Endothelial cell of hepatic sinusoid (primary cell): ENCODE data around the gene DOCK2.

ENCODE experiments used
- in situ Hi-C: cut with HindIII; loops from 2 replicates; pipeline ENCODE4 v1.10.0; 2017; ENCODE audit warnings: low sequenced_read_pairs

Gene DOCK2

DNA sequence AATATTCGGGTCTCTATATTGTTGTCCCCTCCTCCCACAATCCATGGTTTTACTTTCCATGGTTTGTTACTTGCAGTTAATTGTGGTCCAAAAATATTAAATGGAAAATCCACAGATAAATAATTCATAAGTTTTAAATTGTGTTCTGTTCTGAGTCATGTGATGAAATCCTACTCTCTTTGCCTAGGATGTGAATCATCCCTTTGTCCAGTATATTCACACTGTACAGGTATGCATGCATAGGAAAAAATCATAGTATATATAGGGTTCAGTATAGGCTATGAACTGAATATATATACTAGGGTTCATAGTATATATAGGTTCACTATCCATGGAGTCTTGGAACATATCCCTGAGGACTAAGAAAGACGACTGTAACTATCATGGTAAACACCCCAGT, 323.6 kb downstream of the DOCK2 start:
- in situ Hi-C loops: no loop called here

DNA sequence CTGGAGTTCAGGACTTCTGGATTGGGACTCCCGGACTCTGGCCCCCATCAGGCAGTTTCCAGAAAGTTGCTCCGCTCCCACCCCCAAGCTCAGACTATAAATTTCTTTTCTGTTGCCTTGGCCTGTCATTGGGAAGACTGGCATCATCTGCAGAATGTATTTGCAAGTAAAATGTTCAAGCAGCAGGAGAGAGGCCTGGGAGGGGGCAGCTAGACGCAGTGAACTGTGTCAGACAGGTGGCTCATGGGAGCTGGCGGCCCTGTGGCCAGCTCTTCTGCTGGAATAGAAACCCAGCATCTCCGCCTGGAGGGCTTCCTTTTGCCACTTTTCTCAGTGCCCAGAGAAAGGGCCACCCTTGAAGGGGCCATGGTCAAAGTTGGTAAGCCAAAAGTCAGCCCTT, 327.2 kb downstream of the DOCK2 start:
- in situ Hi-C loops: no loop called here

- in situ Hi-C loops: no loop called here
Observed at GRCh38 chr5:169970339-169970738, 333.3 kb downstream of the DOCK2 start.

GRCh38 chr5:169970911-169971765, 334.1 kb downstream of the DOCK2 start:
- in situ Hi-C loops: no loop called here

GRCh38 chr5:169971780-169972179, 334.7 kb downstream of the DOCK2 start:
- in situ Hi-C loops: no loop called here

DNA sequence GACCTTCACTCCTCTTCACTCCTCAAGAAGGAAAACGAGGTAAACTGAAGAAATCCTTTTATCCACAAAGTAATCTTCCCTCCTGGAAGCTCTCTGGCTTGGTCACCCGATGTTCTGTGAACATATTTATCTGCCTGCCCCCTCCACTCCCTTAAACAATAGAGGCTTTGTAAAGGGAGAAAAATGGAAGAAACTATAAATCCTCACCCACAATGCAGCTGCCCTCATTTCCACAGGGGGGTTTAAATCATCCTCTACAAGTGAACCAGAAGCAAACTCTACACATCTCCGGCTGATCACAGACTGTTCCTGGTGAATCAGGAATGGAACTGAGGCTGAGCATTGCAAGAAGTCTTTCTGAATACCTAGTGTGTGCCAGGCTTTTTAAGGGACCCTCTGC, 336.0 kb downstream of the DOCK2 start:
- in situ Hi-C loops: no loop called here

DNA sequence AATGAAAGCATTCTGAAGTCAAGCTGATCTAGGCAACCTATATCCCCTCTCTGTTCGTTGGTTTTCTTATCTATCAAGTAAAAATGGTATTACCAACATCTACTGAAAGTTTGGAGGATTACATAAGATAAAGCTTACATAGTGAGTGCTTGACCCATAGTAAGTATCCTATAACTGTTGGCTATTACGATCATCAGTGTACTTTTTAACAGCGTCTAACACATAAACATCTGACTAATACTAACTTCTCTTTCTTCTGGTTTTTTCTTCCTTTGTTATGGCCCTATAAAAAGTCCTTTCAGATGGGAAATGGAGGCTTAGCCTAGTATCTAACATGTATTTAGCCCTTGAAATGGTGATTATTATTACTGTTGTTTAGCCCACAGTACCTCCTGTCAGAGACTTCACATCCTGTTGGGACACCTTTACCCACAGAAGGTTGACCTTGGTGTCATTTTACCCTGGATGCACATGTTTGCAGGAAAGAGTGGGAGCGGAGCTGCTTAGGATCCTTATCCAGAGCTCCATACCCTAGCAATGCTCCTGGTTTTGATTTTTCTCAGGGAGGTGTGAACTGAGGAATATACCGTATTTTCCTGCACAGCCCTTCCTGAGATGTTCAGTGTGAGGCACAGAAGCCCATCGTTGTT, 337.2 kb downstream of the DOCK2 start:
- in situ Hi-C loops: no loop called here

DNA sequence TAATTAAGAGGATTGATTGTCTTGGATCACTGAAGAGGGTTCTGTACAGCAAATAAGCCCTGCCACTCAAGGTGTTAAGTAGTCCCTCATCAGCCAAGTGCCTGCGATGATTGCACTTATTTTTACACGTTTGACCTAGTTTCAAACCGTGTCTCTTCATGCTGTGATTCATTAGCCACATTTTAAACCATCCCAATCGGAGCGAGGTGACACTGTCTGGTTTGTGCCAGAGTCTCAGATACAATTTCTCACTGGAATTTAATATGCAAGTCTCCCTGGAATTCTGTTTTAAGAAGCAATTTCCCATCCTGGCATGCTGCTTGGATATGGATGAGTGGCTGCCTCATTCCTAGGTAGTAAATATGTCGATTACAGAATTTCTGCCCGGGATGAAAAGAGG, 341.6 kb downstream of the DOCK2 start:
- in situ Hi-C loops: no loop called here

GRCh38 chr5:169979871-169980270, 342.8 kb downstream of the DOCK2 start:
- in situ Hi-C loops: no loop called here

DNA sequence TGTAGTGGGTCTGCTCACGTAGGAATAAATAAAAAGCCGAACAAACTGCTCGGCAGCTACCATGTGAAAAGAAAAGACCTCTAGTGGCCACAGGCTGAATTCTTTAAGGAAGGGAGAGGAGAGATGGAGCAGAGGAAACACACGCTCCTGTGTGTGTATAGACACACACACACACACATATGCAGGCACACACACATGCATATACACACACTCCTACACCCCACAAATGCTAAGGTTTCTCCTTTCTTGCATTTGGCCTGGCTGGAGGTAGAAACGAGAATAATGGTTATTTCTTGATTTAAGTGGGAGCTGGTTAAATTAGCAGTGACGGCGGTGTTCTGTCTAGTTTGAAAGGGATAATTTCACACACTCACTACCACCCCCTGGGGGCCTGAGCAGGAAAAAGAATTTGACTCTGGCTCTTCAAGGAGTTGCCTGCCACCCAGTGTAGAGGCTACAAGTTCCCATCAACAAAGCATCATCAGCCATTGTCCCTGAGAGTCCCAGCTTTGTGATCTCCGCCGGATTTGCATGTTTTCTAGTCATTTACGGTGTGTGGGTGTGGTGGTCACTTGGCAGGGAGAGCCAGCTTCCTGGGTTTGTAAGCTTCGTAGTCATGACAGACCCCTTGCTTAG, 343.5 kb downstream of the DOCK2 start, which contains the start of gene INSYN2B:
TSS of gene INSYN2B (minus strand) at position 78 of the 636 bp plus-strand sequence. CDS start 96,597 bp downstream, outside the sequence.
- in situ Hi-C loops: no loop called here

DNA sequence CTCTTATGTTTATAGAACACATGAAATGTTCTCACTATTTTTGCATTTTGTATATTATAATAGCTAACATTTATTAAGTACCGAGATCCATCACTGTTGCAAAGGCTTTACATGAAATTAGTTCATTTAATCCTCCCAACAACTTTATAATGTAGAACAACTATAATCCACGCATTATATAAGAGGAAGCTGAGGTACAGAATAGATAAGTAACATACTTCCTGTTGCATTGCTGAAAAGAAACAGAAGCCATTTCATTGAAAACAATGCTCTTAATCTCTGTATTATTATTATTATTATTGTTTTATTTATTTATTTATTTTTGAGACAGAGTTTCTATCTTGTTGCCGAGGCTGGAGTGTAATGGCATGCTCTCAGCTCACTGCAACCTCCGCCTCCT, 351.1 kb downstream of the DOCK2 start:
- in situ Hi-C loops: no loop called here

GRCh38 chr5:169988947-169989346, 351.9 kb downstream of the DOCK2 start:
- in situ Hi-C loops: no loop called here

GRCh38 chr5:169989365-169989764, 352.3 kb downstream of the DOCK2 start:
- in situ Hi-C loops: no loop called here

GRCh38 chr5:169991115-169991869, 354.2 kb downstream of the DOCK2 start:
- in situ Hi-C loops: no loop called here

DNA sequence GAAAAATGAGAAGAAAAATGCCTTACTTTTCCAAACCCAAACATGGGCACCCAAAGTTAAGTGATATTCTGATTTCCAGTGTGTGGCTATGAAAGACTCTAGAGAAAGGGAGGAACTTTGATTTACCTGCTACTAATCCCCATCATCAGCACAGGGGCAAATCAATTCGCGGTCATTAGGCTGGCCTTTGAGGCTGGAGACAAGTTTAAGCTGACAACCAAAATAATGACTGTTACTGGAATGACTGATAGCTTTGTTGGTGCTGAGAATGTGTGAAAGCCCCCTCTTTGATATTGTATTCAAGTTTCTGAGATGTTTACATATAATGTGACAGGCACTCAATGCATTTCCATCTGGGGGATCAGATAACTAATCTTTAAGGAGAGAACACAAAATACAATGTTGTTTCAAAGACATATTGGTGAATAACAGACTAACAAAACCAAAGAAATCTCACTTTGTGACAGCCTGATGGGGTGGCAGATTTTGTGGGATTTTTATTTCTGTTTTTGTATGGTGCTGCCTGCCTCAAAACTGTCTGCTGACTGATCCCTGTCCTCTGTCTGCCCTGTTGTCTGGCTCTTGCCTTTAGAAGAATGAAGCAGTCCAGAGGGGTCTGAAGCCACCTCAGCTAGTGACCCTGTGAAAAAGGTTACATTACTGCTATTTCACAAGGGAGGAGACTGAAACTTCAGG, 355.9 kb downstream of the DOCK2 start:
- in situ Hi-C loops: no loop called here

DNA sequence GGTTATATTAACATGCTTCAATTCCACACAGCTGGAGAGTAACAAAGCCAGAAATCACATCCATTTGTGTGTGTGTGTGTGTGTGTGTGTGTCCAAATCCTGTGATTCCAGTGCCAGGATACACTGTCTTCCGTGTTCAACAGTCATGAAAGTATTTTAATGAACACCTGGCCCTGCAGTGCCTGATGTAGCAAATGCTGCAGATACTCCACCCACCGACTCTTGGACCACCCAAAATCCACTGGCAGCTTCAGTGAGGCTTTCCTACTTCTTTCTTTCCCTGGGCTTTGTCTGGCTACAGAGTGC, 356.4 kb downstream of the DOCK2 start:
- in situ Hi-C loops: no loop called here

DNA sequence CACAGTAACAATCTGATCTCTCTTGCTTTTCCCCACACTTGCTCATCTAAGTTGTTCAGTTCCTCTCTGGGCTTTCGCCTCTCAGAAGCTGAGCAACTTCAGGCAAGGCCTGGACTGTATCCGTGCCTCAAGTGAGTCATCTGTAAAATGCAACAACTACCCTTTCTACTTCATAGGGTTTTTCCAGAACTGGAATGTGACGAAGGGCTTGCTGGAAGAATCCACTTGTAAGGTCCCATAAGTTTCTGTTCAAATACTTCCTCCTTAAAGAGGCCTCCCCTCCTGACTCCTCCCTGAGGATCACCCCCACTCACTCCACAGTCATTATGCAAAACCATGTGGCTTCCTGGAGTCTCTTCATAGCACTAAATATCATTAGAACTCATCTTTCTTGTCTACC, 360.7 kb downstream of the DOCK2 start:
- in situ Hi-C loops: no loop called here

- in situ Hi-C loops: no loop called here
Observed at GRCh38 chr5:169999621-170000020, 362.5 kb downstream of the DOCK2 start.

DNA sequence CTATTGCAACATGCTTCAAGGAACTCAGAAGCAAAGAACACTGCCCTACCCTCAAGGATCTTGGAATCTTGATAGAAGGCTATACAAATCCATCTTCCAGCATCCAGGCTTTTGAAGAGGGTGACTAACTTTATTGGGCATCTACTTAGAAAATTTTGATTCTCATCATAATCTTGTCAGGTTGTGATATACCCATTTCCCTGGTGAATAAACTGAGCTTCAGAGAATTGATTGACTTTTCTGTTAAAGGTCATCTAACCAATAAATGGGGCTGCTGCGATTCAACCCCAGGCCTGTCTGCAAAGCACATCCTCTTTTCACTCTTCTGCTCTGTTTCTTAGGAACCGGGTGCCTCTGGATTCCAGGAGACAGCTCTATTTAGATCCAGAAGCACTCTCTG, 363.1 kb downstream of the DOCK2 start:
- in situ Hi-C loops: no loop called here

DNA sequence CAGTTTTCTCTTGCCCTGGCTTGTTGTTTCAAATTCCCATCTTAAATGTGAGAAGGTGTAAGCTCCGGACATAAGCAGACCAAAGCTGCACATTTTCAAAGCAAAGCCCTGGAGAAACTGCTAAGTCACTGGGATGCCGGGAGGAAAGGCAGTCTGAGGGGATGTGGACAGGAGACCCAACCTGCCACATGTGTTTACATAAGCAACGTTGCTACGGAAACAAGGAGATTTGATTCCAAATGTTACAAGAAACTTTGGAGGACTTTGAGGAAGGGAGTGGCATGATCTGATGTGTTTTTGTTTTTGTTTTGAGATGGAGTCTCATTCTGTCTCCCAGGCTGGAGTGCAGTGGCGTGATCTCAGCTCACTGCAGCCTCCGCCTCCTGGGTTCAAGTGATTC, 368.9 kb downstream of the DOCK2 start:
- in situ Hi-C loops: no loop called here

DNA sequence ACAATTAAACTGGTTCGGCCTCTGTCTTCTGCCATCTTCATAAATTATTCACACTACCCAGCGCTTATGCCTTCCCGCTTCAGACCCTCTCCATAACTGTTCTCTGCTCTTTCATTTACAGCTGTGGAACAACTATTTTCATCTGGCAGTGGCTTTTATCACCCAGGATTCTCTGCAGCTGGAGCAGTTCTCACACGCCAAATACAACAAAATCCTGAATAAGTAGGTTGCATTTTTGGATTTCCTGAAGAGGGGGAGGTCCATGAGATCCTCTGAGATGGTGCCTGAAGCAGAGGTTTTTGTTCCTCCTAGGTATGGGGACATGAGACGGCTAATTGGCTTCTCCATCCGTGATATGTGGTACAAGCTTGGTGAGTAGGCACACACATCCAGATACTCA, 371.3 kb downstream of the DOCK2 start:
- in situ Hi-C loops: no loop called here
